Superior temporal gyrus (tissue), 1 donor: ENCODE results near the gene CTCFL.
"Not testable (repeated sequence)": the region's sequence is repeated elsewhere in the genome, so short reads cannot be mapped to it uniquely, and the experiment has no call there.

Experiments used
- DNase-seq: peaks from one replicate; pipeline ENCODE4 v3.0.0-alpha.2; 2016; ENCODE audit errors: extremely low spot score

CTCFL gene

DNA sequence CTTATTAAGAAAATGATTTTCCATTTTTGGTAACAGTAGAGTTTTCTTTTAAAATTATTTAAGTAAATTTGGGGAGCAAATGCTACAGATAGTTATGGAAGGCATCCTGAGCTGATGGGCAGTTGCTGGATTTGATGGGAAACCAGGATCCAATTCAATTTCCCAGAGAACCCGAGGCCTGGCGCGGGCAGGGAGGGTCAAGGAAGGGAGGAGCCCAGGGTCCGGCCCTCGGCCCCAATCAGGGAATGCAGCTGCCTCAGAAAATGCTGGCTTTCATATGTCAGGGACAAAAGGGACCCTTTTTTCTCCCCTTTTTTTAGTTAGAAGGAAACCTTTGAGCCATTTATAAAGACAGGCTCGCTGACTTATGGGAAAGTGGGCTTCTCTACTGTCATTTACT is 42.1 kb downstream of the CTCFL start:
- DNase-seq: no peak

DNA sequence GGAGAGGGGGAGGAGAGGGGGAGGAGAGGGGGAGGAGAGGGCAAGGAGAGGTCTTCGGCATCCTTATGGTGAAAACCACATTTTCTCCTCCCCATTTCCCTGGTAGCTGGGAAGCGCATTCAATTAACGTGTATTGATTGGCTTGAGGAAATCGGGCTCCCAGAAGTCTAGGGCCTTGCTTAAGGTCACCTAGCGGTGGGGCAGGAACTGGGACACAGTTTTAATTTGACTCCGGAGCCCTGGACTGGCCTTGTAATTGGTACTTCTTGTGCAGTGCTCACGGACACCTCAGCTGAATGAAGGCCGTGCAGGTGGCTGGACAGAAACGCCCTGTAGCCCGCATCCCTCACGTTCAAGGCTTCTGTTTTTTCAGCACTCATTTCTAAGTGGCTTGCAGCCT is 42.8 kb downstream of the CTCFL start:
- no peak for DNase-seq

DNA sequence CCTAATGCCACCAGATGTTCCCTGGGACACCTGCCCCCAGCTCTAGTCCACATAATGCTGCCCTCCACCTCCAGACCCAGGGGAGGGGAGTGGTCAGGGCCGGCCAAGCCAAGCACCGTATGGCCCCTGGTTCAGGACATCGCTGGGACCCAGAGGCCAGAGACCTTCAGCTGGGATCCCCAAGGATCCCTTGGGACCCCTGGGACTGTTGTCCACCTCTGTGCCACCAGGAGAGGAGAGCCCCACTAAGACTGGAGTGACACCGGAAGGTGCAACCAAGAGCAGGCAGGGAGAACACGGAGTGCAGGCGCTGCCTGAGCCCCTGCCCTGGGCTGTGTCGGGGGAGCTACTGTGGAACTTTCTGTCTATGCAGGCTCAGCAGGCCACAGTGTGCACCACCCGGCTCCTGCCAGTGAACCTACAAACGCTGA is 43.6 kb downstream of the CTCFL start:
- DNase-seq: no peak

DNA sequence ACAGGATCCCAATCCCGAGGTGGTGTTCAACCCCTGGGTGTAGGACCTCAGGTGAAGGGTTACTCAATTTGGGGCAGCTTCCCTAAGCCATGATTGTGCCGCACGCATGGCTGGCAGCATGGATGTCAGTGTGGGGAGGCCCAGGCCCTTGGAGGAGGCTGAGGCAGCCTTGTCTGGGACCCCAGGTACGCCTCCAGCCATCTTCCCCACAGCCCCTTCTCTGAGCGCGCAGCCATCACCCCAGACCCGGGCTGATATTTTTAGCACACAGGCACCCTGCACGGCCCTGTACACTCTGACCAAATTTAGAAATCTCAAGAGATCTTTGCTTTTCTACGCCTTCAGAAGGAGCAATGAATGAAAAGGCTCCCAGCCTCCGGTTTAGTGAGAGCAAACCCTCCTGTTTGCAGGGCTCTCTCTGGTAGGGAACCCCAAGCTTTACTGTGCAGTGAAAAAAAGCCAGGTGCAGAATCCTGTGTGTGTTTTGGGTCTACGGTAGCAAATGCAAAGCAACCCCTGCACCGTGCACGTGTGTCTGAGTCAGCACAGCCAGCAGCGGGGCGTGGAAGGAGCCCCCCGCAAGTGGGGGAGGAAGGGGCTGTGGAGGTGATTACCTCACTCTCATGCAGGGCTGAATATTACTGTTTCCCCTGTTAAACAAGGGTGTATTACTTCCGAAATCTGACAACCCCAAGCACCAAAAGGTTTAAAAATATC is 44.3 kb downstream of the CTCFL start:
- no peak for DNase-seq

DNA sequence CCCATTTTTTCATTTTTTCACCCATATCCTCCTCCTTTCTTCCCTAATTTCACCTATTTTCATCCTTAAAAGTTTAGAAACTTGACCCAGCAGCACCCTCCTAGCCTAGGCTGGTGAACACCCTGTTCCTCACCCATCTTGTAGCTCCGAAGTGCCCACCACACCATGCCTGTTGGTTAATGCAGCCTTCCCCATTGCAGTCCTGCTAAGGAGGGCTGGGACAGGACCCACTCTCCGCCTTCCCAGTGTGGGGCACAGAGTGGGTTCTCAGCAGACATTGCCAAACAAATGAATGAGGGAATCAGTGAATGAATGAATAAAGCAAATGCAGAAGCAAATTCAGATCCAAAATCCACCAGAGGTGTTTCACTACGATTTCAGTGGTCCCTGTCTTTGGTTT is 45.7 kb downstream of the CTCFL start:
- DNase-seq: no peak

DNA sequence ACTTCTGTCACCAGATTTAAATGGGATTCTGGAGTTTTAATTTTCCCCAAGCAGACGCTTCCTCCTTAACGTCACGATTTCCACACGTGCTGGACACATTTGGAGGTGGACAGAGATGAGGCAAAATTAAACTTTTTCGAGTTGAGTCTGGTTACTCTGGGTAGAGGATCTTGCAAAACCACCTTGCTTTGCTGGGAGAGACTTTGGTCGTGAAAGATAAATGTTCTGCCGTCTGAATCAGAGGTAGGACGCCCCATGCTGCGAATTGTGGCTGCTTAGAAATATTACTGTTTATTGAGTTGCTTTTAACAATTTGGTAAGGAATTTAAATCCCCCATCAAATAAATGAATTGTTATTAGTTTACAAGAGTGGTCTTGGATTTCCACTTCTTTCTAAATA is 46.8 kb downstream of the CTCFL start:
- DNase-seq: no peak

DNA sequence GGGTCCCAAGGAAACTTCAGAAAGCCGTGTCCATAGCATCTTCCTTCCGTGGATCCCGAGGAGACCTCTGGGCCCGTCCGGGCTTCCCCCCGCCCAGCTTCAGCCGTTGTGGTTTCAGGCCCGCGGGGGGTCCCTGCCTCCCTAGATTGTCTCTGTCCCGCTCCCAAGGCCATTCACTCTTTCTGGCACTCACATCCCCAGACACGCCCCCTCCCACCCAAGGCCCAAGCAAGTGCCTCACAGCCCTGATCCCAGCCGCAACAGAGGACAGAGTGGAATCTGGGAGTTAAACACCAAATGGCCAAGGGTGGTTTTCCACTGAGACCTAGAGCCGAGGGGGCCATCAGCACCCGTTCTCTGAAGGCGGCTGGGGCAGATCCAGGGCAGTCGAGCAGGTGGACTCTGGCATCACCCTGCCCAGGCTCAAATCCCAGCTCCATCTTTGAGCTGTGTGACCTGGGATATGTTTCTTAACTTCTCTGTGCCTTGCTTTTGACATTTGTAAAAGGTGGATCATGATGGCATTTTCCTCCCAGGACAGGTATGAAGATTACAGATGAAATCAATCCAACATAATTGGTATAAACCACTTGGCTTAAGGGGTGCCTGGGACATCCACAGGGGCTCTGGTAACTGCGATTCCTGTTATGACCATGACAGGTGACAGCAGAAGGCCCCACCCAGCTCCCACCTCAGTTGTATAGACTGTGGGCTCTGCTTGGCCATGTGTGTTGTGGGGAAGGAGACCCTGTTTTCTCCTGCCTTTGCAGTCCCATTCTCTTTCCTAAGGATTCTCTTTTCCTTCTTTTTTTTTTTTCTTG is 48.1 kb downstream of the CTCFL start:
- DNase-seq: no peak

DNA sequence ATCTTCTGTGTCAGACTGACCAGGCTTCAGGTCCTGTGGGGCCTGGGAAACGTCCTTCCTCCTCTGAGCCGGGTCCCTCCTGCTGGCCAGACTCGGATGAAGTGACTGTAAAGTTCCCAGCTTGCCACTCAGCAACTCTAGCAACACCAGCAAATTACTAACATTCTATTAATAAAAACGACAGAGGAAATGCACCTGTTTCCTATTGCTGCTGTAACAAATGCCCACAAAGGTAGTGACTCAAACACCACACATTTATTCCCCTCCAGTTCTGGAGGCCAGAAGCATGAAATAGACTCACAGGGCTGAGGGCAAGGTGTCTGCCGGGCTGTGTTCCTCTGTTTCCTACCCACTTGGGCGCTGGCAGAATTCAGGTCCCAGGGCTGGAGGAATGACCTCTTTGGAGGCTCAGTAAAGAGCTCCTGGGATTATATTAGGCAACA is 48.8 kb downstream of the CTCFL start:
- DNase-seq: no peak

DNA sequence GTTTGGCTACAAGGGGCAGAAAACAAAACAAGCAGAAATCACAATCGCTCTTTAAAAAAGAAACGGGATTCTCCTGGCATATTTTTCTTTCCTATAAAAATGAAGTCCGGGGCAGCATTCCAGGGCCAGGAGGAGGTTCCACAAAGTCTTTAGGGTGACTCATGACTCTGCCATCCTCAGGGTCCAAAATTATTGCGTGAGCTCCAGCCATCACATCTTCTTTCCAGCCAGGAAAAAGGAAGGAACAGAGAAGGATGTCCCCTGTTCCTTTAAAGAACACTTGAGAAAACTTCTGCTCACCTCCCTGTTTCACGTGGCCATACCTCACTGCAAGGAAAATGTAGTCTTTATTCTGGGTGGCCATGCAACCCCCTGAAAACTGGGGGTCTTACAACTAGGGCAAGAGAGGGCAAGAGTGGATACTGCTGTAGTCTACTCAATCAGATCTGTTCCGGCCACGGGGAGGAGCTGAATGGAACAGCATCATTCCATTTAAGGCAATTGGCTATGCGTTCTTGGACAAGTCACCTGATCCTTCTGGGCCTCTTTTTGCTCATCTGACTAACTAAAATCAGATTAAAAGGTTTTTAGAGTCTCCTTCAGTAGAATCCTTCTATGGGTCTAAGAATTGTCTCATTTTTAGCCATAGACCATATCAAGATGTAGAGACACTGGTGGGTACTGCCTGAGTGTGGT is 49.4 kb downstream of the CTCFL start:
- DNase-seq: no peak

DNA sequence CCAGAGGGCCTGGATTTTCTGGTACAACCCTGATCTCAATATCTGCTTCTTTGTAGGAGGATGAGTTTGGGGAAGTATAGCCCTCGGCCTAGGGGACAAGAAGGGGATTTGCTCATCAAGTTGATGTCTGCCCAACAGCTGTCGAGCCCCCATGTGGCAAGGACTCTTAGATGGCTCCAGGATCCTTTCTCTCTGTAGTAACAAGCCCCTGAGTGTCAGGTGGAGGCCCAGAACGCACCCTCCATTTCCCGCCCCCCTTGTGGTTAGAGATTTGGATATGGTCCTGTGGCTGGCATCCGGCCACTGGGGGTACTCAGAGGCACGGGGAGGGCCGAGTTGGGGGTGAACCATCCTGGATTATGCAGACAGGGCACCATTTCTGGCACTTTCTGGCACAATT is 50.1 kb downstream of the CTCFL start:
- DNase-seq: no peak

DNA sequence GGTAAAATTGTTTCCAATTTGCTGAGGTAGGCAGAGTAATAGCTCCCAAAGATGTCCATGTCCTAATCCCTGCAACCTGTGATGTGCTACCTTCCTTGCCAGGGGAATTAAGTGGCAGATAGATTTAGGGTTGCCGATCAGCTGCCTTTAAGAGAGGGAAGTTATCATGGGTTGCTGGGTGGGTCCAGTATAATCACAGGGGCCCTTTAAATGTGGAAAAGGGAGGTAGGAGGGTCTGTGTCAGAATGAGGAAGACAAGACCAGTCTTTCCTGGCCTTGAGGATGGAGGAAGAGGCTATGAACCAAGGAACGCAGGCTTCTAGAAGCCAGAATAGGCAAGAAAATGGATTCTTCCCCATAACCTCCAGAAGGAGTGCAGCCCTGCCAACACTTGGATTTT is 50.7 kb downstream of the CTCFL start:
- DNase-seq: no peak

DNA sequence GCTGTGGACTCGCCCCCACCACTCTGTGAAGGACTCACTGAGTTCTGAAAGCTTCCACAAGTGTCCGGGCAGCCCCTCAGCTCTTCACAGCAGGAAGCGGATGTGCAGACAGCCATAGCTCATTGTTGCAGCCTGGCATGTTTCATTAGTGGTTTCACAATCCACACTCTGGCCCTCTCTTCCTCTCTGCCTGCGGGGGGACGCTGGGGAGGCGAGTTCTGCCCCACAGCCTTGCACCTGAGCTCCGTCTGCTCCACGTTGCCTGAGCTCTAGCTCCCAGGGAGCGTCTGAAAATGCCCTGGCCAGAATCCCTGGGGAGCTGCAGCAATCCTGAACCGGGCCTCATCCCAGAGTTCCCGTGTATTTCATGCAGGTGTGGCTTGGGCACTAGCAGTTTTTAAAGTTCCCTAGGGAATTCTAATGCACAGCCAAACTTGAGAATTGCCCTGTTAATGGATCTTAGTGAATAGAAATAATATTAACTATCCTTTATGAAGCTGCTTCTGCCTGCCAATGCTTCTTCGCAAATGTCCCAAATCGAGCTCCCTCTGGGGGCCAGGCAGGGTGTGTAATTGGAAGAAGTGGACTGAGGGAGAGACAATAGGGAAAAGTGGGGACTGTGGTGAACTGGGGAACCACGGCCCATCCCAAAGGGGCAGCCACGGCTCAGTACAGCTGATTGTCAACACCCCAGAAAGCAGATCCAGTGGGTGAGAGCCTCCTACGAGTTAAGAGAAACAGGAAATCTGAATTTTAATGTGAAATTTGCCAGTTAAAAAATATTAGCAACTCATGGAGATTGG is 51.5 kb downstream of the CTCFL start:
- DNase-seq: no peak

DNA sequence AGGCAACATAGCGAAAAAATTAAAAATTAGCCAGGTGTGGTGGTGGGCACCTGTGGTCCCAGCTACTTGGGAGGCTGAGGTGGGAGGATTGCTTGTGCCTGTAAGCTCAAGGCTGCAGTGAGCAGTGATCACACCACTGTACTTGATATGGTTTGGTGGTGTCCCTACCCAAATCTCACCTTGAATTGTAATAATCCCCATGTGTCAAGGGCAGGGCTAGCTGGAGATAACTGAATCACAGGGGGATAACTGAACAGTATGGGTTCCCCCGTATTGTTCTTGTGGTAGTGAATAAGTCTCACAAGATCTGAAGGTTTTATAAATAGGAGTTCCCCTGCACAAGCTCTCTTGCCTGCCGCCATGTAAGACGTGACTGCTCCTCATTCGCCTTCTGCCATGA is 52.5 kb downstream of the CTCFL start:
- DNase-seq: not testable (repeated sequence)

DNA sequence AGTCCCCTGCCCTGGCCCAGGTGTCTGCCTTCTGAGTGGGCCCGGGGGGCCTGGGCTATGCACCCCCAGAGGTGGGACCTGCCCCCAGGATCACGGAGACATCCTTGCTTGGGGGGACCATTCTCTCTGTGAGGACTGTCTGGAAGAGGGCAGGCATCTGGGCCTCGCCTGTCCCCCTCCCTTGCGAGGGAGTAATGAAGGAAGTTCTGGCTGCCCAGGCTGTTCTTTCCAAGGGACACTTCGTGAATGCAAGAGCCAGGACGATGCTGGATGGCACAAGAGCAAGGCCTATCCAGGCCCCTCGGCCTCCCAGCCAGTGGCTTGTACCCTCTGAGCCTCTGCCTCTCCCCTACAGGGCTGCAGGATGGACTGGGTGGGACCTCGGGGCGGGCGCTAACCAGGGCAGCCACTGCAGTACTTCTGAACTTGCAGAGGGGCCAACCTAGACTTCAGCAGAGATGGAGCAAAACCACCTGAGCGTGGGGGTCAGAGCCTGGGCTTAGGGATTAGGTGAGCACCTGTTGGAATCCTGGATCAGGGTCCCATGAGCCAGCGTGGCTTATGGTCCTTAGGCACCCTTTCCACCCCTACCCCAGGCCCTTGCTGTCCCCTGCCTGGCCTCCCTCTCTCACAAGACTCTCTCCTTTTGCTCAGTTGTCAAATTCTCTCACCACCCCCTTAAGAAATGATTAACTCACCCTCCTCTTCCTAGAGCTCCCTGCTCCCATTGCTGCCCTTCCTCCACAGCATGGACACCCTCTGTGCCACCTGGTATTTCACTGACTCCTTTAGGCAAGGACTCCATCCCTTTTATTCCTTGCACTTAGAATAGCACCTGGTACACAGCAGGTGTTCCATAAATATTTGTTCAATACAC is 53.2 kb downstream of the CTCFL start:
- DNase-seq: no peak

DNA sequence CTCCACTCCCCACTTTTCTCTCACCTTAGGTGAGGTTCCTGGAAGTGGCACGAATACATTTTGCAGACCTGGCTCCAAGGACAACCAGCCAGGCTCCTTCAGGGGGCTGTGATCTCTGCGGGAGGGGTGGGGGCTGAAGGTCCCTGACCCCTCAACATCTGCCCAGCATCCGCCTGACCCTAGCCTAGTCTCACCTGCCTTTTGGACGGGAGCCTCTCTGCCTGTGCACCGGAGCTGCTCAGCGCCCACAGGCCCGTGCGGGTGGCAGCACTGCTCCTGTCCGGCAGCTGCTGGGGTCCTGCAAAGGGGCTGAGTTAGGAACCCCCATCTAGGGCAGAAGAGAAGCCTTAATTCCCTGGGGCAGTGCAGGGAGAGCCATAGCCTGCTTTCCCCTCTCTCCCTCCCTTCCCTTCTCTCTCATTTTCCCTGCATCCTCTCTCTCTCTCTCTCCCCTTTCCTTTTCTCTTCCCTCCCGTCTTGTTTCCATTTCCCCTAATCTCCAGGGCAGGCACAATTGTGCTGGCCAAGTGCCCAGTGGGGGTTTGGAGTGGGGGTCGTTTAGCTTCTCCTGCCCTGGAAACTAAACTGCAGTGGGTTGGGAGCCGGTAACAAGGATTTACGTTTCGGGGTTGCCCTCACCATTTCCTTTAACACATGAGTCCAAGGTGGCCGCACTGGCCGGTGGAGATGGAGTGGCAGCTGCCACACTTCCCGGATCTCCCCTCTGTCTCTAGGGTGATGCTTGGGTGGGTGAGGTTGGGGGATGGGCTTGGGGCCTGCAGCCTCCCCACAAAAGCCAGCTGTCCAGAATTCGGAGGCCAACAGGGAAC is 54.1 kb downstream of the CTCFL start:
- DNase-seq: no peak

DNA sequence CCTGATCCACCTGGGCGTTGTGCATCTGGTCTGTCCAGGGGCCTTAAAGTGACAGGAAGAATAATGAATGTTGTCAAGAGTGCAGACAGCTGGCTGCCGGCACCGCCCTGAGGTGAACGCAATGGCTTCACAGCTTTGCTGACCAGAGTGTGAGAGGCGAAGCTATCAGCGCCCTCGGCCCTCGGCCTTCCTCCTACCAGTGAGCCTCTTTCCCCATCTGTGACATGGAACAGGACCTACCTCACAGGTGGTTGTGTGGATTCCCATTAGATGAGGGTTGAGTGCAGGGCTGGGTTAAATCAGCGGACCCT is 54.8 kb downstream of the CTCFL start:
- DNase-seq: no peak

DNA sequence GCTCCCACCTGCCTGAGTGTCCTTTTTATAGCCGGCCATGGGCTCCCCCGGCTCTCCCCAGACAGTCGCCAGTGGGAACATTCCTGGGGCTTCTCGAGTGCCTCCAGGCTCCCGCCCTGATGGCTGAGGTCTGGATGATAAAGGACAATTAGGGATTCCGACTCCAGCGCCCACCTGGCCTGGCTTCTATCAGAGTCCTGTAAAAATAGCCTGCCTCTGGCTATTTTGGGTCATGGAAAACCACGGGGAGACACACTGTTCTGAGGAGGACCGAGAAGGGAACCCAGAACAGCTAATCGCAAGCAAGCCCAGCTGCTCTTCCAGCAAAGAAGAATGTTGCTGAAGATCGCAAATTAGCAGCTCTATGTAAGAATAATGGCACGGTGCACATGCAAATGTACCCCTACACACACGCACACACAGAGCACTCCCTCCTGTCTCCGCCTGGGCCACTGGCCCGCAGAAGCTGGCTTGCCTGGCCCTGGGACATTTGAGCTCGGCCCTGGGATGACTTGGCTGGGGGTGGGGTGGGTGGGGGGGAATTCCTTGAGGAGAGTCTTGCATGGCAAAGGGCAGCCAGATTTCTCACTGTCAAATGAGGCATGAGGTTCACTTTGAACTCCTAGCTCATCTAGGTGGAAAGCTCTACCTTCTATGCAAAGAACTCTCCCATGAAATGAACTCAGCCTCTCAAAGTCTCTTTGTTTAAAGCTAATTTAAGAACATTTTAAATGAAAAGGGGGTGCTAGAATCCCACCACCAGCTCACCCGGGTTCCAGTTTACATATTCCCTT is 55.3 kb downstream of the CTCFL start:
- no peak for DNase-seq

DNA sequence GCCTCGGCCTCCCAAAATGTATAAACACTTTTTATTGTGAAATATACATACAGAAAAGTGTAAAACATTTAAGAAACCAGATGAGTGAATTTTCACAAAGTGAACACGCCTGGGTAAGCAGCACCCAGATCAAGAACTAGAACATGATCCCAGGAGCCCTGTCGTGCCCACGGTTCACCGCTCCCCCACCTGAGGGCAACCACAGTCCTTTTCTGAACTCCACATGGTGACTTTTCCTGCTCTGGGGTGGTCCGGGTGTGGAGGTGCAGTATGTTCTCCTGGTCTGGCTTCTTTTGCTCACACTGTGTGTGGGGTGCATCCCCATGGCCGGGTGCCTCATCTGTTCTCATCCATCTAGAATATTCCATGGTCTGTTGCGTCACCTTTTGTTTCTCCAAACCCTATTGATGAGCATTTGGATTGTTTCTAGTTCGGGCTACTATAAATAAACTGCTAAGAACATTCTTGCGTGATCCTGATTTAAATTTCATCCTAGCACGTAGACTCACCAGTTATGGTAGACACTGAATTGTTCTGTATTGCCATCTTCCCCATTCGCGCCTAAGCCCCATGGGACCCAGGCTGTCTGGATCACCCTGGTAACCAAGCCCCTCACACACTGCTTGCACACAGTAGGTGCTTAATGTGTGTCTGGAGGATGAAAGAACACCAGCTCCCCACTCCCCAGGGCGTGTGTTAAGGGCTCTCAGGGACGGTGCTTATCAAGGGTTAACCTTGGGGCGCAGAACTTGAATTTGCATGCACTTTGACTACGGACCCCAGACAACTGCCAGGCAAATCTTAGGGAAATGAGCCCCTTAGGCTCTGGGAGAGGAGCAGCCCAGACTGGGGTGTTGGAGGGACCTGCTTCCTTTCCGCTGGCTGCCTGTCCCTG is 56.2 kb downstream of the CTCFL start:
- DNase-seq: no peak
